HTERT RPE-1 (cell line): ENCODE data around the gene SYT17.

Experiments used
- in situ Hi-C: fragments of 300-500 bp; cut with MboI; formaldehyde crosslinking; loops from 4 replicates; pipeline ENCODE4 v1.14.3; 2020; ENCODE audit warnings: low sequenced_read_pairs

The SYT17 gene, protein sequence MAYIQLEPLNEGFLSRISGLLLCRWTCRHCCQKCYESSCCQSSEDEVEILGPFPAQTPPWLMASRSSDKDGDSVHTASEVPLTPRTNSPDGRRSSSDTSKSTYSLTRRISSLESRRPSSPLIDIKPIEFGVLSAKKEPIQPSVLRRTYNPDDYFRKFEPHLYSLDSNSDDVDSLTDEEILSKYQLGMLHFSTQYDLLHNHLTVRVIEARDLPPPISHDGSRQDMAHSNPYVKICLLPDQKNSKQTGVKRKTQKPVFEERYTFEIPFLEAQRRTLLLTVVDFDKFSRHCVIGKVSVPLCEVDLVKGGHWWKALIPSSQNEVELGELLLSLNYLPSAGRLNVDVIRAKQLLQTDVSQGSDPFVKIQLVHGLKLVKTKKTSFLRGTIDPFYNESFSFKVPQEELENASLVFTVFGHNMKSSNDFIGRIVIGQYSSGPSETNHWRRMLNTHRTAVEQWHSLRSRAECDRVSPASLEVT

DNA sequence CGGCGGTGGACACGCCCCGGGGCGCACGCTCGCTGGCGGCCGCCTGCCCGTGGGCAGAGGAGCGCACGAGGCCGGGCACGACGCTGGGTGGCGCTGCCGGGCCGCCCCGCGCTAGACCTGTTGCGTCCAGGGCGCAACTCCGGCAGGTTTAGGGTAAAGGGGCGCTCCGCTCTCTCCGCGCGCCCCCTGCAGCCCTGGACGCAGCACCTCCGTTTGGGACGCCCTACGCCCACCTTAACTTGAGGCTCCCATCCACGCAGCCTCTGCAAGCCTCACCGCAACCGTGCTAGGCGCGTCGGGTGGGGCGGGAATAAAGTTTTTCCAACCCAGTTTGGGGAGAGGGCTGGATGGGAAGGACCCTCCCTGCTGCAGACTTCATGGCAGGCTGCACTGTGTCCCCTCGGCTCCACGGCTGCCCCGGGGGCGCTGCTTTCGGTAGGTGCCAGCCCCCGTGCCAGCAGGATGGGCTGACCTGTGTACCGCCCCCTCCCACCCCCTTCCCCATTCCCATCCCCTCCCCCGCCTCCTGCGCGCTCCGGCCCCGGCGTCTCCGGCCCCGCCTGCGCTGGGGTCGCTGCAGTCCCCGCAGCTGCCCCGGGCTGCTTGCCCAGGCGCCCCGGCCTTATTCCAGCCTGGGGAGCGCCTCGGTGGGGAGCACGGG lies at the start of gene SYT17:
Gene SYT17 (plus strand): TSS at position 531 of the 661 bp plus-strand sequence. CDS start 407 bp downstream, outside the sequence.
- in situ Hi-C loops: no loop called here

DNA sequence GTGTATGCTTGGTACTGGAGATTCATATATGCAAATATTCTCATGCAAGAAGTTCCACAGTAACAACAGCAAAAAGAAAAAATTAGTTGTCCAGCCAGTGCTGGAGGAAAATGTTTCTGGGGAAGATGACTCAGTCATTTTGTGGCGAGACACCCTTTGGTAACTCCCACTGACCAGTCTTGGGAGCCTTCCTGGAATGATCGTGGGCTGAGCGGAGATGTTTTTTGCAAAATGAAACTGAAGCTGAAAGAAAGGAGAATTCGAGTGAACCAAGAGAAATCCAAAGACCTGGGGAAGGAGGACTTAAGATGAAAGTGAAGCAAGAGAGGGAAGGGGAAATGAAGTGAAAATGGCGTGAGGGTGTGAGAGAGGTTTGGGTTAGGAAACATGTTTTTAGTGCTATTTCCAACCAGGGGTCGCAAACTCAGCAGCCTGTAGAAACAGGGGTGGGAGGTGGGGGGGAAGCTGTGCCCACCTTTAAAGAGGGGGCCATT lies 49.1 kb upstream of the SYT17 start:
- in situ Hi-C loops: no loop called here

DNA sequence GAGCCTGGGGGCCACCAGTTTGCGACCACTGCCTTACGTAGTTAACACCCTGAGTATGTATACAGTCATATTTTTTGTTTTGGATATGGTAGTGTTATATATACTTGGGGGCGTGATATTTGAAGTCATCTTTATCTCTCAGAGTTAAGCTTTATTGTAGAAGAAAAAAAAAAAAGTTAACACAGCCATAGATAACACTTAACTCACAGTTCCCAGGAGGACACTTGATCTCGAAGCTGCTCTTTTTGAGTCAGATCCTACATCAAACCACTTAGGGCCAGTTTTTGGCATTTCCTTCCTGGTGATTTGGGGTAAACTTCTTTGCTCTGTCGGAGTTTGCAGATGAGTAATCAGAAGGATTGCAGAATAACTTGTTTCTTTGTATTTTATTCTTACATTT lies 48.5 kb upstream of the SYT17 start:
- in situ Hi-C loops: no loop called here

DNA sequence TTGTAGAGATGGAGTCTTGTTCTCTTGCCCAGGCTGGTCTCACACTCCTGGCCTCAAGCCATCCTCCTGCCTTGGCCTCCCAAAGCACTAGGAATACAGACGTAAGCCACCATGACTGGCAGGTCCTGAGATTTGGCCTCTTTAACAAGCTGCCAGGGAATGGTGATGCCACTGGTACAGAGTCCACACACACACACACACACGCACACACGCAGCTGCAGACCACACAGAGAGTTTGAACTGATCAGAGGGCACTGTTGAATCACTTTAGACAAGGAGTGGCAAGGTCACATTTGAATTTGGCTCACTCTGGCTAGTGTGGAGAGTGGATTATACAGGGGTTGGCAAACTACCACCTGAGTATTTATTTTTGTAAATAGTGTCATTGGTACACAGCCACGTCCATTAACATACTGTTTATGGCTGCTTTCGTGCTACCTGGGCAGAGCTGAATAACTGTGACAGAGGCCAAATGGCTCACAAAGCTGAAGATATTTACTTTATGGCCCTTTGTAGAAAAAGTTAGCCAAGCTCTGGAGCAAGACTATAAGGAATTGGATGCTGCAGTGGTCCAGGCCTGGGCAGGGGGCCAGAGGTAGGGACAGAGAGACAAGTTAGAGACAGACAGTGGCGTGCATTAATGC lies 44.4 kb upstream of the SYT17 start:
- in situ Hi-C loops: no loop called here

GRCh38 chr16:19126300-19126699 lies 41.7 kb upstream of the SYT17 start:
- in situ Hi-C loops: no loop called here

DNA sequence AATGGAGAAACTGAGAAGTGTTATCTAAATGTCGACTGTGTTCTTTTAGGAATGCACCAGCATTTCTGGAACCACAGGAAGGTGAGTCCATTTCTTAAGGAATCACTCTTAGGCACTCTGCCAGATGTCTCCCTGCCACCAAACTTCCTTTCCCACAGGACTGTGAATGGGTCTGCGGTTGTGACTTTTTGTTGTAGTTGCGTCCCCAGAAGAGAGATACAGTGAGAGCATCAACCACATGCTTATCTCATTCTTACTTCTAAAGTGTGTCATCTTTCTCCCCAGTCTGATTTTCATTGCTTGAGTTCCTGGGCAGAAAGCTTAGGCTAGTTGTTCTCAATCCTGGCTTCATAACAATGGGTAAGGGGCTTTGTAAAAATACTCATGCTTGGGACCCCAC lies 40.8 kb upstream of the SYT17 start:
- in situ Hi-C loops: no loop called here

- in situ Hi-C loops: no loop called here
These were observed 40.3 kb upstream of the SYT17 start for GRCh38 chr16:19127674-19128131.

DNA sequence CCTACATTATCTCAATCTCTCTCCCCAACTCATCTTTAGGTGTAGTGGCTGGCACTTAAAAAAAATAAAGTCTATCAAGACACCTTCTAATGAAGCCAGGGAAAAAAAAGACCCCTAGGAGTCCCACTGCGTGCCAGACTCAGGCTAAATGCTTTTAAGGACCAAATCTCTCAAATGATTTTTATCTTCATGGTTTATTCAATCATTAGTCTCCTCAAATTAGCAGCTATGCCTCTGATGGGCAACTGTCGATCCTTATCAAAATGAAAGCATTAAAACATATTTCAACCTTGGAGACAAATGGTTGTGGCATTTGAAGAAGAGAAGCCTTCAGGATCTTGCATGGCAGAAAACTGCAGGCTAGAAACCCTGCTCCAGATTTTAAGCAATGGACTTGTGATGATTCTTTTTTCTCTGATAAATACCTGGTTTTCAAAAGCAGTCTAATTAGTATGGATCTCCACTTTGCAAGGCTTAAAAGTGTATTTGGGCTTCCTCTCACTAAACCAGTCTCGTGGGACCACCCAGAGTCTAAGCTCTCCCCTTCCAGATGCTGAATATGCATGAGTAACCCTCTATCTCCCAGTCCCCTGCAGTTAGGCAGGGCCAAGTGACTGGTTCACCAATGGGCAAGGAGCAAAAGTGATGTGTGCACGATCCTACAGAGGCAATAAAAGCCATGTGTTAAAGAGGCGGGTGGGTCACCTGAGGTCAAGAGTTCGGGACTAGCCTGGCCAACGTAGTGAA lies 39.4 kb upstream of the SYT17 start:
- in situ Hi-C loops: no loop called here

- in situ Hi-C loops: no loop called here
These were observed 37.7 kb upstream of the SYT17 start for GRCh38 chr16:19130385-19130784.

- in situ Hi-C loops: no loop called here
These were observed 36.9 kb upstream of the SYT17 start for GRCh38 chr16:19130852-19131824.

- in situ Hi-C loops: no loop called here
These were observed 36.2 kb upstream of the SYT17 start for GRCh38 chr16:19131825-19132218.

GRCh38 chr16:19132255-19132654 lies 35.8 kb upstream of the SYT17 start:
- in situ Hi-C loops: no loop called here

GRCh38 chr16:19132898-19133297 lies 35.1 kb upstream of the SYT17 start:
- in situ Hi-C loops: no loop called here

- in situ Hi-C loops: no loop called here
These were observed 34.4 kb upstream of the SYT17 start for GRCh38 chr16:19133600-19133999.

DNA sequence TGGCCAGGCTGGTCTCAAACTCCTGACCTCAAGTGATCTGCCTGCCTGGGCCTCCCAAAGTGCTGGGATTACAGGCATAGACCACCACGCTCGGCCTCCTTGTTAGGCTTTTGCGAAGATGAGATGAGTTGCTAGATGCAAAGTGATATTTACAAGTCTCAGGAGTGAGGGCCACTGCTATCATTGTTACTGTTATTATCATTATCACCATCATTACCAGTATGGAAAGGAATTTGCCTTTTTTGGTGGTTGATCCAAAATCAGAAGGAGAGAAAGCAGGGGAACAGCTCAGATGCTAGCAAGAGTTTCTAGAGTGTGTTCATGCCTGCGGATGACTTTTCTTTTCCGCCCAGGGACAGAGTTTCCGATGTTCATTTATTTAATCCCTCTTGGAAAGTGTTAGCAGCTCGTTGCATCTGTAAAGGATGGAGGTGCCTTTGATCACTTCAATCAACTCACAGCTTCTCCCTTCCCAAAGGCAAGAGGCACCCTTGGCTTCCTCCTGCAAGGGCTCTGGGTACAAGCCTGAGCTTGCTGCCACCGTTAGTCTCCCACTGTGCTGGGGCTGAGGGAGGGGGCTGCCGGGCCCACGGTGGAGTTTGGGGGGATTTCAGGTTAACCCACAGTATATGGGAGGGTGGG lies 32.7 kb upstream of the SYT17 start:
- in situ Hi-C loops: no loop called here

GRCh38 chr16:19135896-19136438 lies 32.1 kb upstream of the SYT17 start:
- in situ Hi-C loops: no loop called here

- in situ Hi-C loops: no loop called here
These were observed 31.4 kb upstream of the SYT17 start for GRCh38 chr16:19136549-19137196.
